OCI-LY1 (cell line): ENCODE measurements around the gene KCNN3.

Experiments
- H2AFZ ChIP-seq: fragments of 200-600 bp; sonication (generic), shearing (Covaris generic); 2 replicates; pipeline ENCODE4 v1.6.0; 2014; ENCODE audit warnings: antibody characterized with exemption, mild to moderate bottlenecking, low read length
- H3F3A ChIP-seq: fragments of 200-600 bp; sonication (generic), shearing (Covaris generic); 2 replicates; pipeline ENCODE4 v1.6.0; 2014; ENCODE audit warnings: mild to moderate bottlenecking, antibody characterized with exemption, low read length, moderate library complexity; ENCODE audit not compliant: insufficient read depth
- H3K27ac ChIP-seq: fragments of 200-600 bp; sonication (generic); 2 replicates; pipeline ENCODE4 v1.5.1; 2014; ENCODE audit warnings: low read length, mixed run types, mild to moderate bottlenecking, low read depth; ENCODE audit not compliant: poor library complexity, severe bottlenecking
- H3K27me3 ChIP-seq: fragments of 200-600 bp; sonication (generic); 2 replicates; pipeline ENCODE4 v1.6.0; 2014; ENCODE audit warnings: antibody characterized with exemption, mild to moderate bottlenecking, low read length, moderate library complexity; ENCODE audit not compliant: insufficient read depth
- H3K36me3 ChIP-seq: fragments of 200-600 bp; sonication (generic); 2 replicates; pipeline ENCODE4 v1.6.1; 2014; ENCODE audit warnings: mild to moderate bottlenecking, antibody characterized with exemption, low read length, moderate library complexity, mixed read lengths; ENCODE audit not compliant: insufficient read depth
- H3K4me1 ChIP-seq: fragments of 200-600 bp; sonication (generic); 2 replicates; pipeline ENCODE4 v1.5.1; 2014; ENCODE audit warnings: mild to moderate bottlenecking, low read length, moderate library complexity; ENCODE audit not compliant: insufficient read depth, severe bottlenecking
- H3K4me2 ChIP-seq: fragments of 200-600 bp; sonication (generic), shearing (Covaris generic); 2 replicates; pipeline ENCODE4 v1.6.1; 2014; ENCODE audit warnings: low read length
- H3K4me3 ChIP-seq: fragments of 200-600 bp; sonication (generic); 2 replicates; pipeline ENCODE4 v1.5.1; 2014; ENCODE audit warnings: low read length, low read depth, mild to moderate bottlenecking, mixed read lengths; ENCODE audit not compliant: poor library complexity, severe bottlenecking
- H3K79me2 ChIP-seq: fragments of 200-600 bp; shearing (Covaris generic); 2 replicates; pipeline ENCODE4 v1.6.1; 2016; ENCODE audit warnings: mixed run types, low read length, mixed read lengths; ENCODE audit not compliant: insufficient read depth
- H3K9ac ChIP-seq: fragments of 200-600 bp; sonication (generic), shearing (Covaris generic); 2 replicates; pipeline ENCODE4 v1.6.1; 2014; ENCODE audit warnings: mild to moderate bottlenecking, low read length, mixed read lengths
- H3K9me2 ChIP-seq: fragments of 200-600 bp; sonication (generic), shearing (Covaris generic); 2 replicates; pipeline ENCODE4 v1.6.1; 2014; ENCODE audit warnings: low read depth, mild to moderate bottlenecking, low read length, mixed read lengths
- H3K9me3 ChIP-seq: fragments of 200-600 bp; shearing (Covaris generic); 2 replicates; pipeline ENCODE4 v1.6.1; 2014; ENCODE audit warnings: low read length, mixed read lengths
- H4K20me1 ChIP-seq: fragments of 200-600 bp; sonication (generic), shearing (Covaris generic); 2 replicates; pipeline ENCODE4 v1.6.0; 2016; ENCODE audit warnings: mild to moderate bottlenecking, low read length; ENCODE audit not compliant: insufficient read depth
- EZH2 ChIP-seq: fragments of 200-600 bp; sonication (generic), shearing (Covaris generic); IDR thresholded peaks from 2 replicates; pipeline ENCODE4 v1.8.0; 2017; ENCODE audit warnings: borderline replicate concordance, mixed run types, mild to moderate bottlenecking, antibody characterized with exemption, low read length, moderate library complexity, mixed read lengths
- TF ChIP-seq, protein P1 (sequence below): fragments of 200-600 bp; sonication (generic), shearing (Covaris generic); IDR thresholded peaks from 2 replicates; pipeline ENCODE4 v1.5.1; 2017; ENCODE audit warnings: mild to moderate bottlenecking, antibody characterized with exemption, low read length, moderate library complexity, mixed read lengths

The KCNN3 gene

DNA sequence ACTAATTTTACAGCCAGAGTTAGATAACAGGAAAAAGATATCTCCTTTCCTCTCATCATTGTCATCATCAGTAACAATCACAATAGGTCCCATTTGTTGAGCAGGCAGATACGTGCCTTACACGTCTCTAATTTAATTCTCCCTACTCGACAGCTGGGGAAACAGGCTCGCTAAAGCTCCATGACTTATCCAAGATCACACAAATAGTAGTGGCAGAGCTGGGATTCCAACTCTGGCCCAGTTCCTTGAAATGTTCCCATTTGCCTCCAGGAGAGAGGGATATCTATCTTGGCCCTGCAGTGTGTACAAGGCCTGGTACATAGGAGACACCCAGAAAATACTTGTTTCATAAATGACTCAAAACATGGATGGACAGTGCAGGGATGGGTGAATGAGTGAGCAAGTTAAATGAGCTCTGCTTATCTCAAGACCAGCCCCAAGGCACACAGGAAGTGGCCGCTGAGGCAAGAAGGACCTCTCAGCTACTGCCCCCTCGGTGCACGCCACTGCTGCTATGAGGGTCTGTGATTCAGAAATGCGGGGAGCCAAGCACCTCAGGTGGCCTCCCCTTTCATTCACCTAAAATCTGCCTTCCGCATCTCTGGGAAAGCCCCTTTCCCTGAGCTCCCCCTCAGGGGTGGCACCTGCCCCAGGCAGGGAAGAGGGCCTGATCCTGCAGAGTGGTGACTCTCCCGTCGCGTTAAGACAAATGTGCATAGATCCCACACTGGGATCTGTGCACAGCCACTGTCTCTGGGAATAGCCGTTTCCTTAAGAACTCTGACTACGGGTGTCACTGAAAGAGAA, 3.6 kb downstream of the KCNN3 start:
- Histone ChIP-seq H3K36me3 (no peaks in the 10 kb centered on the region), H3K4me1 (peaks cover 89% of the 10 kb centered on the region), H4K20me1 (no peaks in the 10 kb centered on the region), H3K9ac (peak overlapping the region; percentile 61; the same call in 1 of the 2 replicates), H3K27ac (peak overlapping the region; percentile 98), H3F3A (no peaks in the 10 kb centered on the region), H3K9me2 (no peaks in the 10 kb centered on the region), H3K79me2 (no peaks in the 10 kb centered on the region), H3K4me3 (peak overlapping the region; percentile 38), H3K9me3 (no peaks in the 10 kb centered on the region), H3K27me3 (no peaks in the 10 kb centered on the region), H3K4me2 (peak overlapping the region; percentile 48), H2AFZ (no peak overlapping the region)
- no peak for TF ChIP-seq EZH2
- TF ChIP-seq, protein P1, sequence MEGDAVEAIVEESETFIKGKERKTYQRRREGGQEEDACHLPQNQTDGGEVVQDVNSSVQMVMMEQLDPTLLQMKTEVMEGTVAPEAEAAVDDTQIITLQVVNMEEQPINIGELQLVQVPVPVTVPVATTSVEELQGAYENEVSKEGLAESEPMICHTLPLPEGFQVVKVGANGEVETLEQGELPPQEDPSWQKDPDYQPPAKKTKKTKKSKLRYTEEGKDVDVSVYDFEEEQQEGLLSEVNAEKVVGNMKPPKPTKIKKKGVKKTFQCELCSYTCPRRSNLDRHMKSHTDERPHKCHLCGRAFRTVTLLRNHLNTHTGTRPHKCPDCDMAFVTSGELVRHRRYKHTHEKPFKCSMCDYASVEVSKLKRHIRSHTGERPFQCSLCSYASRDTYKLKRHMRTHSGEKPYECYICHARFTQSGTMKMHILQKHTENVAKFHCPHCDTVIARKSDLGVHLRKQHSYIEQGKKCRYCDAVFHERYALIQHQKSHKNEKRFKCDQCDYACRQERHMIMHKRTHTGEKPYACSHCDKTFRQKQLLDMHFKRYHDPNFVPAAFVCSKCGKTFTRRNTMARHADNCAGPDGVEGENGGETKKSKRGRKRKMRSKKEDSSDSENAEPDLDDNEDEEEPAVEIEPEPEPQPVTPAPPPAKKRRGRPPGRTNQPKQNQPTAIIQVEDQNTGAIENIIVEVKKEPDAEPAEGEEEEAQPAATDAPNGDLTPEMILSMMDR, result no peak

DNA sequence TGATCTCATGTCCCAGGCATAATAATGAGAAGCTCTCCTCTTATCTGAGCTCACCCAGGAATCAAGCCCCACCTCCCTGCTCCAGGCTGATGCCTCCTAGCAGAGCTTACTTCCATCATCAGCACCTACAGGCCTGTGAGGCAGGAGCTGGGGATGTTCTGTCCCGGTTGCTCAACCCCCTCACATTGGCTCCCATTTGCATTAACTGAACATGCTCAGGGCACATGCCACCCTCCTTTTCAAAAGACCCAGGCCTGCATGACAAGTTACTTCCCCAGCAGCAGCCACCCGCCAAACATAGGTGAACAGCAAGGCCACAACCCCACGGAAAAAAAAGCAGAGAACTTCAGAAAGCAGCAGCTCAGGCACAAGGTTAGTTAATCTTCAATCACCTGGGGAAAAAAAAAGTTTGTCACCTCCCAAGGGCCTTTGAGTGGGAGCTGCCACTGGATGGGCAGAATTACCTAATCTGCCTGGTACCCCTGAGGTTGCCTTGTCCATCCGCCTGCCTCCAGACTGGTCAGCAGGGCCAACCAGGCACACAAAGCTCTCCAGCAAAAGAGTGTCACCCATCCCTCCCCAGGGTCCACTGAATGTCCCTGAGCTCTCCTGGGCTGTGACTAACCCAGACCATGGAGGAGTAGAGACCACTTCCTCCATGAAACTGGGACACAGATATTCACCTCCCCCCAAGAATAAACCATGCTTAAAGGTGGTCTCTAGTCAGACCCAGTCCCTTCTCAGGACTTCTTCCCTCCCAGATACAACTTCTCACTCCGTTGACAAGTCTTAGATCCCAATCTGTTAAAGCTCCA, 4.4 kb downstream of the KCNN3 start:
- peak overlapping the region; percentile 38 for H3K4me3 ChIP-seq
- H3K9me2 ChIP-seq, result no peaks in the 10 kb centered on the region
- peaks cover 95% of the 10 kb centered on the region for H3K4me1 ChIP-seq
- no peaks in the 10 kb centered on the region for H3F3A ChIP-seq
- H3K79me2 ChIP-seq, result no peaks in the 10 kb centered on the region
- H2AFZ ChIP-seq, result no peak overlapping the region
- no peaks in the 10 kb centered on the region for H4K20me1 ChIP-seq
- H3K9me3 ChIP-seq, result no peaks in the 10 kb centered on the region
- H3K4me2 ChIP-seq, result peak overlapping the region; percentile 48
- no peak for TF ChIP-seq EZH2
- TF ChIP-seq, protein P1, result no peak
- H3K36me3 ChIP-seq, result no peaks in the 10 kb centered on the region
- peak overlapping the region; percentile 98 for H3K27ac ChIP-seq
- peak overlapping the region; percentile 61 for H3K9ac ChIP-seq
- no peaks in the 10 kb centered on the region for H3K27me3 ChIP-seq

DNA sequence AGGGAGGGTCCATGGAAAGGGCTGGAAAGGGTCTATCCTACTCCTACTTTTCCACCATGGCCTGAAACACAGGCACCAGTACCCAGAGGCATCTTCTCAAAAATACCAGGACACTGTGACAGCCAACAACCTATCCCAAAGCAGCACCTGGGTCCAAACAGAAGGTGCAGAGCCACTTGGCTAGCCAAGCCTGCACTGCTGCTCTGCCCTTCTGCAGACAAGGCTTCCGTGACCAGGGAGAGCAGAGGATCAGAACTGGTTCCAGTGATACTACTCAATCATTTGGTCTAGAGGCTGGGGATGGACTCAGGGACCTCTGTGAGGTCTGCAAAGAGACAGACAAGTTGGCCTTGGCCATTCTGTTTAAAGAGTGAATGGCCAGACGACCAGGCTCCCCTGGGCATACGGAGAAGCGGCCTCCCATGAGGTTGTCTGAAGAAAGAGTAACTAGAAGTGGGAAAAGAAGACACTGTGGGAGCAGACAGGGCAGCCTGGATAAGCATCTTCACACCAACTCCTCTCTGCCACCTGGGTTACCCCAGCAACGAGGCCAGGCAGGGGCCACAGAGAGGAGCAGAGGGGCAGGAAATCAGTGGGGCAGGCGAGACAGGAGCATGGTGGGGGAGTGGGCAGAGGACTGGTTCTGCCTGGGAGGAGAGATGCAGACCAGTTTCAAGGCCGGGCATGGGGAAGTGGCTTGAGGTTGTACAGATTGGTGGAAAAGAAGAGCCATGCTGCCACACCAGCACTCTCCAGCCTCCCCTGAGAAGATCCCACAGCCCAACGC, 5.7 kb downstream of the KCNN3 start:
- no peaks in the 10 kb centered on the region for H3K27me3 ChIP-seq
- peak overlapping the region; percentile 38 for H3K4me3 ChIP-seq
- H3K4me1 ChIP-seq, result peaks cover 97% of the 10 kb centered on the region
- peaks cover 2% of the 10 kb centered on the region; the same call in 1 of the 2 replicates for H3K79me2 ChIP-seq
- no peaks in the 10 kb centered on the region for H3K9me2 ChIP-seq
- H3K9me3 ChIP-seq, result no peaks in the 10 kb centered on the region
- no peaks in the 10 kb centered on the region for H3F3A ChIP-seq
- peak overlapping the region; percentile 48; the same call in 1 of the 2 replicates for H3K4me2 ChIP-seq
- H3K27ac ChIP-seq, result peak overlapping the region; percentile 98
- no peaks in the 10 kb centered on the region for H4K20me1 ChIP-seq
- no peak overlapping the region for H2AFZ ChIP-seq
- TF ChIP-seq, protein P1, result no peak
- TF ChIP-seq EZH2, result no peak
- no peaks in the 10 kb centered on the region for H3K36me3 ChIP-seq
- peak overlapping the region; percentile 61; the same call in 1 of the 2 replicates for H3K9ac ChIP-seq
